Measurements from ENCODE around the gene PHKB. TPM values are rescaled to one million over a fixed set of nuclear protein-coding genes. Genes with fewer than 3 reads are reported as not detected.
"Not testable (repeated sequence)": the region's sequence is repeated elsewhere in the genome, so short reads cannot be mapped to it uniquely, and the experiment has no call there.

PHKB gene
- 19.3 and 24.9 TPM in 2 replicates for total RNA-seq (2014; rRNA removed; shearing (Covaris generic))

DNA sequence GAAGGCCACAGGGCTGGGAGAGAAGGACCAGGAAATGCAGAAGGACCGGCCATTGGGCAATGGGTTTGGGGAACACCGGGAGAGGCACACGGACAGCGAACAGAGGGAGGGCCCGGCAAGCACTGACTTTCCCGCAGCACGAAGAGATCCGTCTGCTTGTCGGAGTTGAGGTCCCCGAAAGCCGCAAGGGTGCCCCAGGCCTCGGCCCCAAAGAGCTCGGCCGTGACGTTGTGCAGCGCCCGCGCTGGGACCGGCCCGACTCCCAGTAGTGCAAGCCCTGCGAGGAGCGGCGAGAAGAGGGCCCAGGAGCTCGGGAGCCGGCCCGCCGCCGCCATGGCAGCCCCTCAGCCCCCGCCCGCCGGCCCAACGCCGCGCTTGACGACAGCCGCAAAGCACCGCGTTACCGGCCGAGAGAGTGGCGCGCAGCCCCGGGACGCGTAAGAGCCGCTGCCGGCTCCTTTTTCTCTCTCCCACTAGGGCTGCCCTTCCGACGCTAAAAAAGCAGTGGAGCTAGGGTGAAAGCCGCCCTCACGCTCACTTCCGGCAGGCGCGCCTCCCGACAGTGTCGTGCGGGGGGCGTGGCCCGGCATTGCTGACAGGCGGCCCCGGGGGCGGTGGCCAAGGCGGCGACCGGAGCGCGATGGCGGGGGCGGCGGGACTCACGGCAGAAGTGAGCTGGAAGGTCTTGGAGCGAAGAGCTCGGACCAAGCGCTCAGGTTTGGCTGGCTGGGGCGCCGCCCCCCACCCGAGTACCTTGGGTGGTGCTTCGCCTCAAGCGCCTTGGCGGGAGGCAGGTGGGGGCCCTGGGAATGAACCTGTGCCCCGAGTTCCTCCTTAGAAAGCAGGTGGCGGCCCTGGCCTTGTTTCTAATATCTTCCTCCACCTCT is at the start of gene PHKB, which contains the start of gene ITFG1:
TSS of gene PHKB (plus strand) at position 621 of the 887 bp plus-strand sequence. CDS start at position 641, 20 bp downstream.
TSS of gene ITFG1 (minus strand) at position 353 of the 887 bp plus-strand sequence. CDS start at position 335, 18 bp downstream.
- peak; percentile 91 for DNase-seq (ENCODE audit: low spot score)

DNA sequence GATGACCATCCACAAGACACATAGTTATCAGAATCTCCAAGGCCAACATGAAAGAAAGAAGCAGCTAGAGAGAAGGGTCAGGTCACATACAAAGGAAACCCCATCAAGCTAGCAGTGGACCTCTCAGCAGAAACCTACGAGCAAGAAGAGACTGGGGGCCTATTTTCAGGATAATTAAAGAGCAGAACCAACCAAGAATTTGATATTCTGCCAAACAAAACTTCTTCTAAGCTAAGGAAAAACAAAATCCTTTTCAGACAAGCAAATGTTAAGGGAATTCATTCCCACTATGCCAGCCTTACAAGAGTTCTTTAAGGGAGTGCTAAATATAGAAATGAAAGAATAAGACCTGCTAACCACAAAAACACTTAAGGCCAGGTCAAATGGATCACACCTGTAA is 48.1 kb upstream of the PHKB start:
- DNase-seq (ENCODE audit: low spot score) = no peak

GRCh38 chr16:47416869-47417268 is 44.3 kb upstream of the PHKB start:
- DNase-seq (ENCODE audit: low spot score) = no peak

GRCh38 chr16:47424846-47425245 is 36.3 kb upstream of the PHKB start:
- peak; percentile 5 for DNase-seq (ENCODE audit: low spot score)

DNA sequence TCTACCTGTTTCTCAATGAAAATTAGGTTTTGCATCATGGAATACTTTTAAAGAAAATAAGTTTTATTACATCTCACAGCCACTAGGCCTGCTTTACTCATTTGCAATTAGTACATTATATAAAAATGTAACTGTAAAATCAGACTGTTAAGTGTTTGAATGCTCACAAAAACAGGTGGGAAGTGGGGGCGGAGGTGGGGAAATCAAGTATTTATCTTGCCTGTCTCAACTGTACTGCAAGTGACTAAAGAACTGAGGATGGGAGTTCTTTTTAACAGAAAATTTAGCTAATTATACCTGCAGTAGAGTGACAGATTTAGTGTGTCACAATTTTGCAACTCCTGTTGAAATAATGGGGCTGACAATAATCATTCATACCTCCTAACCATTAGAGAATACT is 34.3 kb upstream of the PHKB start:
- no peak for DNase-seq (ENCODE audit: low spot score)

GRCh38 chr16:47431960-47432359 is 29.2 kb upstream of the PHKB start:
- no peak for DNase-seq (ENCODE audit: low spot score)

- DNase-seq (ENCODE audit: low spot score) = not testable (repeated sequence)
Observed at GRCh38 chr16:47434274-47434673, 26.9 kb upstream of the PHKB start.

- DNase-seq (ENCODE audit: low spot score) = not testable (repeated sequence)
Observed at GRCh38 chr16:47440066-47440465, 21.1 kb upstream of the PHKB start.

- not testable (repeated sequence) for DNase-seq (ENCODE audit: low spot score)
Observed at GRCh38 chr16:47442884-47443283, 18.2 kb upstream of the PHKB start.

GRCh38 chr16:47446431-47446830 is 14.7 kb upstream of the PHKB start:
- no peak for DNase-seq (ENCODE audit: low spot score)

GRCh38 chr16:47448830-47449575 is 12.1 kb upstream of the PHKB start:
- no peak for DNase-seq (ENCODE audit: low spot score)

DNA sequence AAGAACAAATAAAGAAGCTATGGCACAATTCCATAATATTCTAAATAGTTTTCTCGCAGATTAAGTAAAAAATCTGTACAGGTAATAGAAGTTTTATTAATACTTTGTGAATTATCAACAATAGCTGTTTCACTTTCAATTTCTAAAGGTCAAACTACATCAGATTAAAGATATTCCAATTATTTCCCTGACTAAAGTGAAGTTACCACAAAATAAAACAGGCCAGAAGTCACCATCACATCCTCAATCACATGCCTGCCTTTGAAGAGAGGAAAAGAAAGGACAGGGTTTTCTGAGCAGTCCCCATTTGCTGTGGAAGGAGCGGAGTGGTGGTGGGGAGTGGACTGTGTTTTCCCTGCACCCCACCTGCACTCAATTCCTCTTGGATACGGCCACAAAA is 11.3 kb upstream of the PHKB start:
- no peak for DNase-seq (ENCODE audit: low spot score)

- no peak for DNase-seq (ENCODE audit: low spot score)
Observed at GRCh38 chr16:47458331-47458730, 2.8 kb upstream of the PHKB start.

DNA sequence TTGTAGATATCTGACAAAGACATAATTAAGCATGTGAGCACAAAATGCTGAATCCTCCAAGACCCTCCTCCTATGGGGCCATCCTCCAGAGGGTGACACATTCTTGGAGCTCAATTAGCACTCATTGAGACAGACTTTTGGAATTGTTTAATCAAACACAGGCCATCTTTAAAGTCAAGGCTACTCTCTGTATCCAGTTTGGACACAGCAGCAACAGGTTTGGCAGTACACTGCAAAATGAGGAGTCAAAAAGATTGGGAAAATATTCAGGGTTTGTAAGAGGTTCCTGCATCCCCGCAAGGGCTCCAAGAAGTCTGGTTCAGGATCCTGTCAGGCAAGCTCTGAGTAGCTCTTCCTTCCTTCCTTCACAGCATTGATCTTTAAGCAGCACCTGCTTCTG is 1.5 kb upstream of the PHKB start:
- DNase-seq (ENCODE audit: low spot score) = no peak

- DNase-seq (ENCODE audit: low spot score) = peak; percentile 43
Observed at GRCh38 chr16:47460359-47460710, 796 bp upstream of the PHKB start.

DNA sequence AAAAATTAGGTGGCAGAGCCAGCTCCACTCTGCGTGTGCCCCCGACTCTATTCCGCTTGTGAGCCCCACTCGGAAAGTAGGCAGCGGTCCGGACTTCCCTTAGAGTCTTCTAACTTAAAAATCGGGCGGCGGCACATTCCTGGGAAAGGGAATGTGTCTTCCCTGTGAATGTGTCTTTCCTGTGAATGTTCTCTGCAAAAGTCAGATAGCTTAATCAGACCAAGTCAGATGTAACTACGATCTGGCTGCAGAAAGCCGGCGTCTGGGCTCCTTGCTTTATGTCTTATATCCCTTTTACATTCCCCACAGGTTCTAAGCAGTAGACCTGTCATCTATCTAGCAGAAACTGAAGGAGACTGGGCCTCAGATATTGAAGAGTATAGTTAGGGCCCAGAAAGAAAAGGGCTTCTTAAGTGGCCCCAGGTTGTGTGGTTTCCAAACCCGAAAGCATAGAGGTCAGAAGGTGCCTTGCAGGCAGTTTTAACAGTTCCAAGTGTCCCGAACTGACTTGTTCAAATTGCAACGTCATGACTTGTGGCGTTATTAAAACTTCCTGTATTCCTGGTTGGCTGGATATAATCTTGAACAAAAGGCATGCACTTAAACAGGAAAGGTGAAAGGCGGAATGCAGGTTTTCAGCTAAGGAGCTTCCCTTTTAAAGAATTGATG is 601 bp downstream of the PHKB start:
- peak; percentile 81 for DNase-seq (ENCODE audit: low spot score)

- DNase-seq (ENCODE audit: low spot score) = no peak
Observed at GRCh38 chr16:47463771-47464624, 2.9 kb downstream of the PHKB start.

DNA sequence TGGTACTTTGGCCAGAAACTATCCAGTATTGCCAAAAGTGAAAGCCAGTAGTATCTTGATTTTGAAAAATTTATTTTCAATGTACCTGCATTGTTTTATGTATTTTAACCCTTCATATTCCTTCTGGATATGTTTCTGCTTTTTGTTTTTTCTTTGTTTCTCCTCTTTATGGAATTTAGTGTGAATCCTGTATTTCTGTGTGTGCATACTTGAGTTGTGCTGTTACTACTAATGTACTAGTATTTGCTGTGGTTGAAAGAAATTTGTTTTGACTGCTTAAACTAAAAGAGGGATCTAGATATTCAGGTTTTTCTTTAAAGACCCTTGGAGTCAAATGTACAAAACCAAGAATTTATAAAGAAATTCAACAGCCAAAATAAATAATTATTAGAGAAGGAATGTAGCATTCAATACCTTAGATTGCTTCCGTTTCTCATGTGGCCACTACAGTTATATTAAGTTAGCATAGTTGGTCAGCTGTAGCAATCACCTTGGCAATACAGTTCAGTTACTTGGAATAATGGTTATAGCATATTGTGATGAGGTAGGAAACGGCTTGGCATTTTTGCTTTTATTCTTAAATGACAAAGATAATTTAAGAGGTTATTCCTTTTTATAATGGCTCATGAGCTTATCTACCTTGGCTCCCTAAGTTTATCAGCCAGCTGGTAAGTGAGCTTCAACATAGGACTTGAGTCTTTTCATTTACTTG is 4.9 kb downstream of the PHKB start:
- DNase-seq (ENCODE audit: low spot score) = no peak

- DNase-seq (ENCODE audit: low spot score) = no peak
Observed at GRCh38 chr16:47467501-47467900, 6.4 kb downstream of the PHKB start.

DNA sequence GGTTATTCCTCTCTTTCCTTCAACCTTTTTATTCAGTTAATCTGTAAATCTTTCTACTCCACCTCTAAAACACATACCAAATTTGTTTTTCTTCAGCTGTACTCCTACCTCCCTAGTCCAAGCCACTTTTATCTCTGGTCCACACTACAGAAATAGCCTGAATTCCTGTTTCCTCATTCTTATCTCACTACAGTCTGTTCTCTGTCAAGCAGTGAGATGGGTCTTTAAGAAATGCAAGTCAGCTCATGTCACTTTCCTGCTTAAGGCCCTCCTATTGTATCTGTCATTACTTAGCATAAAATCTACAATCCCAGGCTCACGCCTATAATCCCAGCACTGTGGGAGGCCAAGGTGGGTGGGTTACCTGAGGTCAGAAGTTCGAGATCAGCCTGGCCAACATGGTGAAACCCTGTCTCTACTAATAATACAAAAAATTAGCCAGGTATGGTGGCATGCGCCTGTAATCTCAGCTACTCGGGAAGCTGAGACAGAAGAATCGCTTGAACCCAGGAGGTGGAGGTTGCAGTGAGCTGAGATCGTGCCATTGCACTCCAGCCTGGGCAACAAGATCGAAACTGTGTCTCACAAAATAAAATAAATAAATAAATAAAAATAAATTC is 7.0 kb downstream of the PHKB start:
- DNase-seq (ENCODE audit: low spot score) = not testable (repeated sequence)
